Left ventricle myocardium inferior (tissue), 1 donor: Measurements from ENCODE around the gene PRDM7. TPM values are rescaled to one million over a fixed set of nuclear protein-coding genes. Genes with fewer than 3 reads are reported as not detected.

Experiments used
- DNase-seq: peaks from one replicate; pipeline ENCODE4 v3.0.0-alpha.2; 2020
- H3K27ac ChIP-seq: fragments of 200-600 bp; replicated peaks from 2 replicates; pipeline ENCODE4 v1.8.0; 2021
- H3K27me3 ChIP-seq: fragments of 200-600 bp; 2 replicates; pipeline ENCODE4 v1.8.0; 2021; ENCODE audit warnings: low read depth
- H3K36me3 ChIP-seq: fragments of 200-600 bp; 2 replicates; pipeline ENCODE4 v1.8.0; 2021
- H3K4me1 ChIP-seq: fragments of 200-600 bp; 2 replicates; pipeline ENCODE4 v1.8.0; 2021
- H3K4me3 ChIP-seq: fragments of 200-600 bp; 2 replicates; pipeline ENCODE4 v1.8.0; 2021; ENCODE audit warnings: mild to moderate bottlenecking, moderate library complexity
- H3K9me3 ChIP-seq: fragments of 200-600 bp; replicated peaks from 2 replicates; pipeline ENCODE4 v1.8.0; 2021
- intact Hi-C: fragments of 100-400 bp; cut with micrococcal nuclease; formaldehyde crosslinking; loops from one replicate; pipeline ENCODE4 v1.11.0; 2022
- total RNA-seq: library from RNA; stranded (reverse); fragmentation: NEBNext Ultra II Directional; extraction: Animal tissue kit (Norgen Biotek cat#: 25700); gene quantifications from one replicate; pipeline ENCODE4 v1.2.1, GENCODE V29; 2021
- TF ChIP-seq, protein P1 (sequence below): fragments of 200-600 bp; IDR thresholded peaks from 2 replicates; pipeline ENCODE4 v1.8.0; 2021; ENCODE audit warnings: antibody characterized with exemption, mild to moderate bottlenecking, borderline replicate concordance
- donor health status: DM: no; HTN: yes; CAD: no; lungs with severe emphysema.

The PRDM7 gene
- total RNA-seq, 1 donor from 2014 or later, result not detected

DNA sequence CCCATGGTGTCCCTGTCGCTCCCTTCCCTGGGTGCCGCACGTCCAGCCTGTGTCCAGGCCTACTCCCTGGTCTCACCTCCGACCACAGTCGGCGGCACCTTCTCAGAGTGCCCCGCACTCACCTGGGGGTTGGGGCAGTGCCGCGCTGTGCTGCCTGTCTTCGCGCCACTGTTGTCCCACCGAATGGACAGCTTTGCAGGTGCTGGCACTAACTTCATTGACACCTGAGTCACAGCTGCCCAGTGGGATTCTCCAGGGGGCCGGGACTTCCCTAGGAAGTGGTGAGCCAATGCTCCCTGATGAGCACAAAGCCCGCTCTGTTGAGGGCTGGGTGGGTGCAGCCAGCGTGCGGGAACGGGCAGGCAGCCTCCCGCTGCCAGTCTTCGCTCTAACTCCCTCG, 33.6 kb downstream of the PRDM7 start:
- Histone ChIP-seq H3K36me3 (peaks cover 55% of the 10 kb centered on the region), H3K4me1 (peaks cover 13% of the 10 kb centered on the region), H3K9me3 (no peaks in the 10 kb centered on the region), H3K27ac (no peak overlapping the region), H3K4me3 (no peak overlapping the region), H3K27me3 (peaks cover 17% of the 10 kb centered on the region)
- TF ChIP-seq, protein P1, sequence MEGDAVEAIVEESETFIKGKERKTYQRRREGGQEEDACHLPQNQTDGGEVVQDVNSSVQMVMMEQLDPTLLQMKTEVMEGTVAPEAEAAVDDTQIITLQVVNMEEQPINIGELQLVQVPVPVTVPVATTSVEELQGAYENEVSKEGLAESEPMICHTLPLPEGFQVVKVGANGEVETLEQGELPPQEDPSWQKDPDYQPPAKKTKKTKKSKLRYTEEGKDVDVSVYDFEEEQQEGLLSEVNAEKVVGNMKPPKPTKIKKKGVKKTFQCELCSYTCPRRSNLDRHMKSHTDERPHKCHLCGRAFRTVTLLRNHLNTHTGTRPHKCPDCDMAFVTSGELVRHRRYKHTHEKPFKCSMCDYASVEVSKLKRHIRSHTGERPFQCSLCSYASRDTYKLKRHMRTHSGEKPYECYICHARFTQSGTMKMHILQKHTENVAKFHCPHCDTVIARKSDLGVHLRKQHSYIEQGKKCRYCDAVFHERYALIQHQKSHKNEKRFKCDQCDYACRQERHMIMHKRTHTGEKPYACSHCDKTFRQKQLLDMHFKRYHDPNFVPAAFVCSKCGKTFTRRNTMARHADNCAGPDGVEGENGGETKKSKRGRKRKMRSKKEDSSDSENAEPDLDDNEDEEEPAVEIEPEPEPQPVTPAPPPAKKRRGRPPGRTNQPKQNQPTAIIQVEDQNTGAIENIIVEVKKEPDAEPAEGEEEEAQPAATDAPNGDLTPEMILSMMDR, result no peak
- intact Hi-C loops, result no loop called here
- no peak for DNase-seq

DNA sequence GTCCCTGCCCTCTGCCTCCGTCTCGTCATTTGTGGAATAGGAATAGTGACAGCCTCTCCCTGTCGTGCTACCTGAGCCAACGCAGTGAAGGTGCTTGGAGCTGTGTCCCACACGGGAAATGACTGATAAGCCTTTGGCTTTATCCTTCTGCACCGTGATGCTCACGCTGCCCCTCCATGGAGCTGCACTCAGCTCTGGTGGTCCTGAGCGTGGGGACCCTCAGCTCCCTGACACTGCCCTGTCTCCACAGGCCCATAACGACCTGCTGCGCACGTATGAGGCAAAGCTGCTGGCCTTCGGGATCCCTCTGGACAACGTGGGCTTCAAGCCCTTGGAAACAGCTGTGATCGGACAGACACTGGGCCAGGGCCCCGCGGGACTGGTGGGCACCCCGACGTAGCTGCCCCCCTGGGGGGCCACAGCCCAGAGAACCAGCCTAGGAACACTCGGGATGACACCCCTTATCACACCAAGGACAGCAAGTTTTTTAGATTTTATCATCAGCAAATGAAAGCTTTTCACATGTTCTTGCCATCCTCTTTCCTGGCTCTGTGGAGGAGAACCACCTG, 34.1 kb downstream of the PRDM7 start:
- Histone ChIP-seq H3K9me3 (no peaks in the 10 kb centered on the region), H3K36me3 (peaks cover 59% of the 10 kb centered on the region), H3K27ac (no peak overlapping the region), H3K4me3 (no peak overlapping the region), H3K4me1 (peaks cover 13% of the 10 kb centered on the region), H3K27me3 (peaks cover 17% of the 10 kb centered on the region)
- intact Hi-C loops, result no loop called here
- TF ChIP-seq, protein P1, result no peak
- DNase-seq, result no peak

DNA sequence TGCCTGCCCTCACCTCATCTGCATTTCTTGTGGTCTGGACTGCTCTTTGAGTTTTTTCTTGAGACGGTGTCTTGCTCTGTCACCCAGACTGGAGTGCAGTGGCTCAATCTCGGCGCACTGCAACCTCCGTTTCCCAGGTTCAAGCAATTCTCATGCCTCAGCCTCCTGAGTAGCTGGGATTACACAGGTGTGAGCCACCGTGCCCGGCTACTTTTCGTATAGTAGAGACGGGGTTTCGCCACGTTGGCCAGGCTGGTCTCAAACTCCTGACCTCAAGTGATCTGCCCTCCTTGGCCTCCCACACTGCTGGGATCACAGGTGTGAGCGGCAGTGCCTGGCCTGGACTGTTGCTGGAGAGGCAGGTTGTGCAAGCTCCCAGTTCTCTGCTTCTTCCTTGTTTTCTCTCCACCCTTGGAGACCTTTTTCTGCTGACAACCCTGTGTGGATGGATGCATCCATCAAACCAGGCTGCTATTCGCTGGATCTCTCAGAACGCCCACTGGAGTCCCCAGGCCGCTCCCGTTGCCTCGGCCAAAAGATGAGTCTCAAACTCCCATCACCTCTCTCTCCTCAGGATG, 35.1 kb downstream of the PRDM7 start:
- TF ChIP-seq, protein P1, result no peak
- no peak for DNase-seq
- no peaks in the 10 kb centered on the region for H3K9me3 ChIP-seq
- peaks cover 70% of the 10 kb centered on the region for H3K36me3 ChIP-seq
- intact Hi-C loops, result no loop called here
- H3K27me3 ChIP-seq, result peaks cover 12% of the 10 kb centered on the region
- no peak overlapping the region for H3K27ac ChIP-seq
- peaks cover 7% of the 10 kb centered on the region for H3K4me1 ChIP-seq
- H3K4me3 ChIP-seq, result no peak overlapping the region

DNA sequence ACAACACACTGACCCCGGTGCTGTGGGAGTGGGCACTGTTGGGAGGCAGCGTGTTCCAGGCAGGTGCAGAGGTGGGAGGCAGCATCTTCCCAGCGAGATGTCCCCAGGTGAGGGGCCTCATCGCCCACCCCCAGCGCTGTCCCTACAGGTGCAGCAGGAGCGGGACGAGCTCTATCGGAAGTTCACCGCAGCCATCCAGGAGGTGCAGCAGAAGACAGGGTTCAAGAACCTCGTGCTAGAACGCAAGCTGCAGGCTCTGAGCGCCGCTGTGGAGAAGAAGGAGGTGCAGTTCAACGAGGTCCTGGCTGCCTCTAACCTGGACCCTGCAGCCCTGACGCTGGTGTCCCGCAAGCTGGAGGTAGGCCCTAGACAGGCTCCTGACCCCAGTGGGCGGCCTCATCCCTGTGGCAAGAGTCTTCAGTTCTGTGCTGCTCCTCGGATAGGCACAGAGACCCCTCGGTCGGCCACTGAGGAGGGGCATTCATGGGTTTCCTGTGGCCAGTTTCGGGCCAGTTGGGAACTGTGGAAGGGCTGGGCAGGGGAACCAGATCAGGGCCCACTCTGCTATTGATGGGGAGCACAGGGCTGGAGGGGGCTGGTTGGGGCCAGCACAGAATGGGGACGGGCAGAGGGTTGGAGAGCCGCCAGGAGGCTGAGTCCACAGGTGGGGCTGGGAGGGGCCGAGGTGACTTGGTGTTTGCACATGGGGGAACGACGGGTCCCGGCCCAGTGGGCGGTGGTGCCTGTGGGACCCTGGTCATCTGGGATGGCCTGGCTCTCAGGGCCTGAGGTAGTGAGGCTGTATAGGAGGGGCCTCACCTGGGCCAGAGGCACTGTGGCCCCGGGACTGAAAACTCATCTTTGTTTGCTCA, 36.7 kb downstream of the PRDM7 start:
- peaks cover 85% of the 10 kb centered on the region for H3K36me3 ChIP-seq

DNA sequence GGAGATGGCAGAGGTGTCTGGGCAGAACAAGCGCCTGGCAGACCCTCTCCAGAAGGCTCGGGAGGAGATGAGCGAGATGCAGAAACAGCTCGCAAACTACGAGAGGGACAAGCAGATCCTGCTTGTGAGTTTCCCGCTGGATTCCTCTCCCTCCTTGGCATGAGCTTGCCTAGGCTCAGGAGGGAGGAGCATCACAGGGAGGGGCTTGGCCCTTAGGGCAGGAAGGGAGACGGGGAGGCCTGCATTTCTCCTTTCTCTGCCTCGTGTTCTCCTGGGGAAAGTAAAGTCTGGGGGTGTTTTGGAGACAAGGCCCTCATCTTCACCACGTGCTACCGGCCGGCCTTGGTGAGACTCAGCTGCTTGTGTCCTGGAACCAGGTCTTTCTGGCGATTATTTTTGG, 39.9 kb downstream of the PRDM7 start:
- Histone ChIP-seq H3K36me3 (peaks cover 81% of the 10 kb centered on the region), H3K4me3 (no peak overlapping the region), H3K4me1 (no peaks in the 10 kb centered on the region), H3K27me3 (no peaks in the 10 kb centered on the region), H3K27ac (no peak overlapping the region), H3K9me3 (no peaks in the 10 kb centered on the region)
- no peak for DNase-seq
- TF ChIP-seq, protein P1, result no peak
- intact Hi-C loops, result no loop called here

More for the DNA sequence above, 36.7 kb downstream of the PRDM7 start:
- Histone ChIP-seq H3K27me3 (no peaks in the 10 kb centered on the region), H3K4me3 (no peak overlapping the region), H3K27ac (no peak overlapping the region), H3K4me1 (no peaks in the 10 kb centered on the region), H3K9me3 (no peaks in the 10 kb centered on the region)
- TF ChIP-seq, protein P1, result no peak
- no peak for DNase-seq
- intact Hi-C loops, result no loop called here
